Esophagus squamous epithelium (tissue), 5 donors: Measurements from ENCODE around the gene USP17L22. TPM values are rescaled to one million over a fixed set of nuclear protein-coding genes. Genes with fewer than 3 reads are reported as not detected.
"Not testable (repeated sequence)": the region's sequence is repeated elsewhere in the genome, so short reads cannot be mapped to it uniquely, and the experiment has no call there.

Experiments
- DNase-seq: peaks from one replicate; lab custom pipeline; 2025; lab: John Stamatoyannopoulos, UW
- H3K27ac ChIP-seq, 4 donors: fragments of 200-600 bp; sonication (generic); one replicate each; pipeline ENCODE4 v1.5.1; 2016 to 2019; ENCODE audit warnings: mild to moderate bottlenecking in 1 of 4
- H3K27me3 ChIP-seq, 4 donors: fragments of 200-600 bp; sonication (generic); 1 replicate in 3 of 4; 2 replicates in 1 of 4; pipeline versions ENCODE4 v1.5.1 to v1.6.0; 2017 to 2021; ENCODE audit warnings: antibody characterized with exemption in 1 of 4
- H3K36me3 ChIP-seq, 3 donors: fragments of 200-600 bp; sonication (generic); one replicate each; pipeline ENCODE4 v1.5.1; 2016 to 2019
- H3K4me1 ChIP-seq, 3 donors: fragments of 200-600 bp; sonication (generic); one replicate each; pipeline ENCODE4 v1.5.1; 2017 to 2019
- H3K4me3 ChIP-seq, 4 donors: fragments of 200-600 bp; sonication (generic); 1 replicate in 3 of 4; 2 replicates in 1 of 4; pipeline ENCODE4 v1.5.1; 2016 to 2019; ENCODE audit warnings: mild to moderate bottlenecking in 2 of 4, moderate library complexity in 1 of 4
- H3K9me3 ChIP-seq, 3 donors: fragments of 200-600 bp; sonication (generic); one replicate each; pipeline ENCODE4 v1.5.1; 2016 to 2019
- WGBS, 2 donors: methylation state at CpG; one replicate each; pipeline ENCODE4 v1.1.5; 2018; 5-methylcytosine and 5-hydroxymethylcytosine counted together
- intact Hi-C: fragments of 100-400 bp; cut with DNase I; formaldehyde crosslinking; loops from one replicate; pipeline ENCODE4 v1.15.0; 2022
- total RNA-seq, 4 donors: library from RNA; depleted of rRNA; stranded (reverse); fragments of >200 nt; gene quantifications; one replicate each; pipeline ENCODE4 v1.1.0, GENCODE V29; 2016
- donor health status: DM: yes; HTN: yes; CAD: no.

Gene USP17L22
- total RNA-seq, result not detected

- no CpG with 5 or more reads among the region's 15 CpGs for WGBS, 2 donors
- DNase-seq, H3K4me1 ChIP-seq, H3K27ac ChIP-seq, H3K9me3 ChIP-seq, H3K36me3 ChIP-seq, intact Hi-C loops, H3K4me3 ChIP-seq, H3K27me3 ChIP-seq: not testable (repeated sequence)
Observed at GRCh38 chr4:9267319-9267718, at the start of gene USP17L22. TSS of gene USP17L22 (plus strand) at chr4:9267619. CDS start at chr4:9267619, 0 bp downstream.

GRCh38 chr4:9219852-9220251 lies 47.6 kb upstream of the USP17L22 start, which contains the start of gene USP17L12:
TSS of gene USP17L12 (plus strand) at chr4:9220152. CDS start at chr4:9220152, 0 bp downstream.
- H3K36me3 ChIP-seq, intact Hi-C loops, H3K4me3 ChIP-seq, H3K9me3 ChIP-seq, H3K27me3 ChIP-seq, H3K27ac ChIP-seq, H3K4me1 ChIP-seq, DNase-seq: not testable (repeated sequence)
- no CpG with 5 or more reads among the region's 13 CpGs for WGBS, 2 donors

- H3K36me3 ChIP-seq, DNase-seq, H3K27ac ChIP-seq, H3K27me3 ChIP-seq, H3K9me3 ChIP-seq, intact Hi-C loops, H3K4me1 ChIP-seq, H3K4me3 ChIP-seq: not testable (repeated sequence)
- no CpG with 5 or more reads among the region's 14 CpGs for WGBS, 2 donors
Observed at GRCh38 chr4:9224596-9224995, 42.8 kb upstream of the USP17L22 start, which contains the start of gene USP17L13. TSS of gene USP17L13 (plus strand) at chr4:9224896. CDS start at chr4:9224896, 0 bp downstream.

- H3K27ac ChIP-seq, DNase-seq, intact Hi-C loops, H3K9me3 ChIP-seq, H3K4me3 ChIP-seq, H3K4me1 ChIP-seq, H3K36me3 ChIP-seq, H3K27me3 ChIP-seq: not testable (repeated sequence)
- WGBS, 2 donors, result 87% methylated on average over 4 of the region's 8 CpGs; no CpG with 5 or more reads in 1 of the 2 donors
Observed at GRCh38 chr4:9230249-9230648, 37.2 kb upstream of the USP17L22 start.

- H3K27me3 ChIP-seq, H3K4me3 ChIP-seq, H3K27ac ChIP-seq, DNase-seq, H3K4me1 ChIP-seq, H3K9me3 ChIP-seq, H3K36me3 ChIP-seq, intact Hi-C loops: not testable (repeated sequence)
- no CpG with 5 or more reads among the region's 15 CpGs for WGBS, 2 donors
Observed at GRCh38 chr4:9234085-9234484, 33.3 kb upstream of the USP17L22 start, which contains the start of gene USP17L15. TSS of gene USP17L15 (plus strand) at chr4:9234385. CDS start at chr4:9234385, 0 bp downstream.

- H3K36me3 ChIP-seq, H3K4me3 ChIP-seq, intact Hi-C loops, DNase-seq, H3K27ac ChIP-seq, H3K9me3 ChIP-seq, H3K4me1 ChIP-seq, H3K27me3 ChIP-seq: not testable (repeated sequence)
- WGBS, 2 donors, result no CpG with 5 or more reads among the region's 12 CpGs
Observed at GRCh38 chr4:9238461-9238860, 29.0 kb upstream of the USP17L22 start.

GRCh38 chr4:9243579-9243978 lies 23.8 kb upstream of the USP17L22 start, which contains the start of gene USP17L17:
TSS of gene USP17L17 (plus strand) at chr4:9243879. CDS start at chr4:9243879, 0 bp downstream.
- H3K4me3 ChIP-seq, intact Hi-C loops, H3K9me3 ChIP-seq, H3K27ac ChIP-seq, H3K4me1 ChIP-seq, DNase-seq, H3K36me3 ChIP-seq, H3K27me3 ChIP-seq: not testable (repeated sequence)
- 98% methylated on average over 7 of the region's 14 CpGs; no CpG with 5 or more reads in 1 of the 2 donors for WGBS, 2 donors

GRCh38 chr4:9247953-9248680 lies 19.3 kb upstream of the USP17L22 start, which contains the start of gene USP17L18:
TSS of gene USP17L18 (plus strand) at chr4:9248630. CDS start at chr4:9248630, 0 bp downstream.
- H3K9me3 ChIP-seq, DNase-seq, H3K4me1 ChIP-seq, H3K27ac ChIP-seq, H3K4me3 ChIP-seq, H3K36me3 ChIP-seq, H3K27me3 ChIP-seq, intact Hi-C loops: not testable (repeated sequence)
- WGBS, 2 donors, result 84% methylated on average over 11 to 12 of the region's 26 CpGs

- intact Hi-C loops, H3K27me3 ChIP-seq, H3K27ac ChIP-seq, H3K36me3 ChIP-seq, H3K9me3 ChIP-seq, DNase-seq, H3K4me1 ChIP-seq, H3K4me3 ChIP-seq: not testable (repeated sequence)
- WGBS, 2 donors, result no CpG with 5 or more reads among the region's 13 CpGs
Observed at GRCh38 chr4:9253078-9253477, 14.3 kb upstream of the USP17L22 start, which contains the start of gene USP17L19. TSS of gene USP17L19 (plus strand) at chr4:9253378. CDS start at chr4:9253378, 0 bp downstream.

GRCh38 chr4:9257824-9258223 lies 9.6 kb upstream of the USP17L22 start, which contains the start of gene USP17L20:
TSS of gene USP17L20 (plus strand) at chr4:9258124. CDS start at chr4:9258124, 0 bp downstream.
- H3K4me1 ChIP-seq, H3K36me3 ChIP-seq, H3K27me3 ChIP-seq, H3K27ac ChIP-seq, intact Hi-C loops, DNase-seq, H3K4me3 ChIP-seq, H3K9me3 ChIP-seq: not testable (repeated sequence)
- WGBS, 2 donors, result no CpG with 5 or more reads among the region's 15 CpGs

GRCh38 chr4:9262572-9262971 lies 4.8 kb upstream of the USP17L22 start, which contains the start of gene USP17L21:
TSS of gene USP17L21 (plus strand) at chr4:9262872. CDS start at chr4:9262872, 0 bp downstream.
- DNase-seq, intact Hi-C loops: not testable (repeated sequence)

GRCh38 chr4:9271719-9272118 lies 4.3 kb downstream of the USP17L22 start:
- 84 to 86% methylated on average over 8 of the region's 10 CpGs for WGBS, 2 donors
- DNase-seq, H3K9me3 ChIP-seq, H3K27me3 ChIP-seq, H3K4me3 ChIP-seq, H3K27ac ChIP-seq, intact Hi-C loops, H3K36me3 ChIP-seq, H3K4me1 ChIP-seq: not testable (repeated sequence)

More at GRCh38 chr4:9262572-9262971, 4.8 kb upstream of the USP17L22 start, which contains the start of gene USP17L21:
- H3K9me3 ChIP-seq, H3K27ac ChIP-seq, H3K4me3 ChIP-seq, H3K27me3 ChIP-seq, H3K4me1 ChIP-seq, H3K36me3 ChIP-seq: not testable (repeated sequence)
- no CpG with 5 or more reads among the region's 13 CpGs for WGBS, 2 donors
